Mucosa of stomach (tissue), 1 donor: ENCODE results near the gene GGT6.

Source experiments
- H3K27me3 ChIP-seq: one replicate; pipeline ENCODE4 v1.7.0; 2013; ENCODE audit warnings: mild to moderate bottlenecking, low read length; ENCODE audit not compliant: control insufficient read depth, insufficient read depth
- H3K36me3 ChIP-seq: one replicate; pipeline ENCODE4 v1.7.0; 2013; ENCODE audit warnings: low read length; ENCODE audit not compliant: control insufficient read depth, insufficient read depth
- H3K4me1 ChIP-seq: one replicate; pipeline ENCODE4 v1.7.0; 2013; ENCODE audit warnings: mild to moderate bottlenecking, low read length; ENCODE audit not compliant: control insufficient read depth, insufficient read depth
- H3K4me3 ChIP-seq: one replicate; pipeline ENCODE4 v1.7.0; 2013; ENCODE audit warnings: low read length
- H3K9ac ChIP-seq: one replicate; pipeline ENCODE4 v1.7.0; 2013; ENCODE audit warnings: mild to moderate bottlenecking, low read length, moderate library complexity
- H3K9me3 ChIP-seq: one replicate; pipeline ENCODE4 v1.7.0; 2013; ENCODE audit warnings: mild to moderate bottlenecking, low read length, moderate library complexity; ENCODE audit not compliant: control insufficient read depth
- donor health status: Pancreatic carcinoma.

GGT6 gene

DNA sequence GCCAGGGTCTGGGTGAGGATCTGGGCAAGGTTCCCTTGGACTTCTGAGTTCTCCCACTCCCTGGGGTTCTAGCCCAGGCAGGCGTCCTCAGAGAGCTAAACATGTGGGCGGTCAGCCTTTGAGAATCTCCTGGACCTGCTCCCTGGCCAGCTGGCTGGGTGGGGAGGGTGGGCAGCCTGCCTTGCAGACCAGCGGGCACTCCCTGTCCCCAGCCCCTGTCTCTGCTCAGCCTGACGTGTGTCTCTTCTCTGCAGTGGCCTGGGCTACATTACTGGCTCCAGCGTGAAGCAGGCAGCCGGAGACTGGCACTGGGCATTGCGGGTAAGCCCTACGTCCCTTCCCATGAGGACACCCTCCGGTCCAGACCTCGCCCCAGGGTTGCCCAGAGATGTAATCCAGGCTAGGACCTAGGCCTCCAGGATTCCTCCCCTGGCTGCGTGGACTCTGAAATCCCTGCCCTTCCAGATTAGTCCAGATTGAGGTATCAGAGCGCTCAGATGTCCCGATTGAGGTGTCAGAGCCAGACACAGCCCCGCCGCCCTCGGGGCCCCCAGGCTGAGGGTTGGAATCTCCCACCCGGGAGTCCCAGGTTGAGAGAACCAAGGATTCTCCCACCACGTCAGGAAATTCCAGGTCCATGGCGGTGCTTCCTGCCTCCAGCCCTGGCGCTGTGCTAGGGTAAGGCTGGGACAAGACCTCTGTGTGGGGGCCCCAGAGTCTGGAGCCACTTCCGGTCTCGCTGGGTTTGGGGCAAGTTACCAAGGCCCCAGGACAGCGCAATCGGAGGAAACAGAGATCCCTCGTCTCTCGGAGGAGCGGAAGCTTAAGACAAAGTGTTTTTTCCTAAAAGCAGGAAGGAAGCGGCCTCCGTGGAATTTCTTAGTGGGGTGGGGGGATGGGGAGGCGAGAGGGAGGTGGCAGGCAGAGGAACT, 29.3 kb downstream of the GGT6 start:
- no peaks in the 10 kb centered on the region for H3K36me3 ChIP-seq
- H3K9me3 ChIP-seq: no peaks in the 10 kb centered on the region
- no peak overlapping the region for H3K9ac ChIP-seq
- no peak overlapping the region for H3K4me3 ChIP-seq
- no peaks in the 10 kb centered on the region for H3K27me3 ChIP-seq
- H3K4me1 ChIP-seq: peaks cover 22% of the 10 kb centered on the region

DNA sequence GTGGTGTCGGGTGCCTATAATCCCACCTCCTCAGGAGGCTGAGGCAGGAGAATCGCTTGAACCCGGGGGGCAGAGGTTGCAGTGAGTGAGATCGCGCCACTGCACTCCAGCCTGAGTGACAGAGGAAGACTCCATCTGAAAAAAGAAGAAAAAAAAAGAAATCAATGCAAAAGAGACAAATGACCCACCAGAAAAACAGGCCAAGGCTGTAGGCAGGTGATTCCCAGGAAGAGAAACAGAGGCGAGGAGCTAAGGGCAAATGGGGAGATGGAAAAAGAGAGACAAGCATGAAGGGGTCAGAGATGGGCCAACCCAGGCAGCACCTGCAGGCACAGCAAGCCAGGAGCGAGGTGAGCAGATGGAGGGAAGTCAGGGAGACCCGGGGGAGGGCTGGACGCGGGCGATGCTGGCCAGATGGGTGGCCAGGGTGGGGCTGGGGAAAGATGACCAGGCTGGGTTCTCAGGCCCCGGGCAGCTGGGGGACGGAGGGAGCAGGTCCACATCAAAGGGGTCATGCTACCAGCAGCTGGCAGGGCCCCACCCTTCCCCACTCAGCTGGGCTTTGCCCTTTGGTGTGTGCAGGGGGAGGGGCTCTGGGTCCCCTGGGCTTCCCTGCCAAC, 30.7 kb downstream of the GGT6 start:
- Histone ChIP-seq H3K27me3 (no peaks in the 10 kb centered on the region), H3K36me3 (no peaks in the 10 kb centered on the region), H3K9me3 (no peaks in the 10 kb centered on the region), H3K4me1 (peaks cover 16% of the 10 kb centered on the region), H3K4me3 (no peak overlapping the region), H3K9ac (no peak overlapping the region)

DNA sequence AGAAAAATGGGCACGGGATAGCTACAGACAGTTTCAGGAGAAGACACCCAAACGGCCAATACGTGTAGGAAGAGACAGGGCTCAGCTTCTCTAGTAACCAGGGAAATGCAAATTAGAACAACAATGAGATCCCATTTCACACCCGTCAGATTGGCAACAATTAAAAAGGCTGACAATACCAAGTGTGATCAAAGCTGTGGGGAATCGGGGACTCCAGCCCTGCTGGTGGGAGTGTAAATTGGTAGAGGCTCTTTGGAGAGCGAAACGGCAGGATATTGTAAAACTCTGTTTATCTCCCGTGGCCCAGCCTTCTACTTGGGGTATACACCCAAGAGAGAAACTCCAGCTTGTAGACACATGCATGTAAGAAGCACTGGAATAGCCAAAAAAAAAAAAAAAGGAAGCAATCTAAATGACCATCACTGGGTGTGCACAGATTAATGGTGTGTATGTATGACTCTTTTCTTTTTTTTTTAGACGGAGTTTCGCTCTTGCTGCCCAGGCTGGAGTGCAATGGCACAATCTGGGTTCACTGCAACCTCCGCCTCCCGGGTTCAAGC, 32.7 kb downstream of the GGT6 start:
- Histone ChIP-seq H3K9me3 (no peaks in the 10 kb centered on the region), H3K36me3 (no peaks in the 10 kb centered on the region), H3K9ac (no peak overlapping the region), H3K4me3 (no peak overlapping the region), H3K4me1 (peaks cover 2% of the 10 kb centered on the region), H3K27me3 (no peaks in the 10 kb centered on the region)

DNA sequence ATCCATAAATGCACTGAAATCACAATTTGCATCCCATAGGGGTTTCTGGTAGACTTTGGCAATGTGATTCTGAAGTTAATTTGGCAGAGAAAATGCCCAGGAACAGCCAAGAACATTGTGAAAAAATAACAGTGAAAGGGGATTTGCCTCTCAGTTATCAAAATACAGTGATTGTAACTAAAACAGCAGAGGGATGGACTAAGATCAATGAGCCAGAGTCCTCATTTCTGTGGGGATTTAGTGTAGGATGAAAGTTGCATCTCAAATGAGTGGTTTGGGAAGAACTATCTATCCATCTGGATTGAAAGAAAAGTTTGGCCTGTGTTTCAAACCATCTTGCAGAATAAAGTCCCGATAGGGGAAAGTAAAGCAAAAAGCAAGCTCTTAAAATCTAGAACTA, 33.2 kb downstream of the GGT6 start:
- Histone ChIP-seq H3K9ac (no peak overlapping the region), H3K9me3 (no peaks in the 10 kb centered on the region), H3K36me3 (no peaks in the 10 kb centered on the region), H3K27me3 (no peaks in the 10 kb centered on the region), H3K4me3 (no peak overlapping the region), H3K4me1 (peaks cover 8% of the 10 kb centered on the region)

DNA sequence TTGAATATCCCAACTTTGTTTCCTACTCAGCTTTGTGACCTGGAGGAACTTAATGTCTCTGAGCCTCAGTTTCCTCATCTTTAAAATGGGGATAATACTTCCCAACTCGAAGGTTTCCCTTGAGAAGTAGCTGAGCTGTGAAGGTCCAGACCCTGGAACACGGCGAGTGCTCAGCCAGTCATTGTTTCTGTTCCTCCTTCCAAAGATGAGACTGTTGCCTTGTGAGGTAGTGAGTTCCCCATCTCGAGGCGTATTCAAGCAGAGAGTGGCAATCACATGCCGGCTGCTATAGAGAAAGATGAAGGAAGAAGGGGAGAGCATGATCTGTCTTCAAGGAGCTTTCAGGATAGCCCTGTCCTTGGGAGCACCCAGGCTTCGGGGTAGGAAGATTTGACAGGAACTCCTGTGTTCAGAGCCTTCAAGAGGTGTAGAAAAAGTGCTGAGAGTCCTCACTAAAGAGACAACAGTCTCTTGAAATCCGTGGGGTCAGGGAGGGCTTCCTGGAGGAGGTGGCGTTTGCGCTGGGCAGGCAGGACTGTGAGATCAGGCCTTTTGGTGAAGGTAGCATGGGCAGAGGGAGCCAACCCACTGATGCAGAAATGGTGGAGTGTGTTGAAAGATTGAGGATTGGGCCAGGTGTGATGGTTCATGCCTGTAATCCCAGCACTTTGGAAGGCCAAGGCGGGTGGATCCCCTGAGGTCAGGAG, 34.5 kb downstream of the GGT6 start:
- Histone ChIP-seq H3K4me1 (peaks cover 20% of the 10 kb centered on the region), H3K4me3 (no peak overlapping the region), H3K9me3 (no peaks in the 10 kb centered on the region), H3K27me3 (no peaks in the 10 kb centered on the region), H3K9ac (no peak overlapping the region), H3K36me3 (no peaks in the 10 kb centered on the region)

DNA sequence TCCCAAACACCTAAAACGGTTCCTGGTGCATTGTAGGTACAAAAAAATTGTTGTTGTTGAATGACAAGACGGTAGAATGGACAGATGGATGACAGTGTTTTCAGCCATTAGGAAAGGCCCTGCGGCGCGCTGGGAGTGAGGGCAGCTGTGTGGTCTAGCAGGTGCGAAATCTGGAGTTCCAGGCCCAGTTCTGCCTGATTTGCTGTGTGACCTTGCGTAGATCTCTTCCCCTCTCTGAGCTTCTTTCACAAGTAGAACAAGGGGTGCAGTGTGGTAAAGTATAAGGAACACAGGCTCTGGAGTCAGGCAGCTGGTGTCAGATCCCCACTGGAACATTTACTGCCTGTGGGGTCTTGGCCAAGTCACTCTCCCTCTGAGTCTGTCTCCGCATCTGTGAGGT, 36.4 kb downstream of the GGT6 start:
- H3K27me3 ChIP-seq: no peaks in the 10 kb centered on the region
- no peak overlapping the region for H3K4me3 ChIP-seq
- H3K9ac ChIP-seq: no peak overlapping the region
- H3K9me3 ChIP-seq: no peaks in the 10 kb centered on the region
- no peaks in the 10 kb centered on the region for H3K36me3 ChIP-seq
- peaks cover 39% of the 10 kb centered on the region for H3K4me1 ChIP-seq

DNA sequence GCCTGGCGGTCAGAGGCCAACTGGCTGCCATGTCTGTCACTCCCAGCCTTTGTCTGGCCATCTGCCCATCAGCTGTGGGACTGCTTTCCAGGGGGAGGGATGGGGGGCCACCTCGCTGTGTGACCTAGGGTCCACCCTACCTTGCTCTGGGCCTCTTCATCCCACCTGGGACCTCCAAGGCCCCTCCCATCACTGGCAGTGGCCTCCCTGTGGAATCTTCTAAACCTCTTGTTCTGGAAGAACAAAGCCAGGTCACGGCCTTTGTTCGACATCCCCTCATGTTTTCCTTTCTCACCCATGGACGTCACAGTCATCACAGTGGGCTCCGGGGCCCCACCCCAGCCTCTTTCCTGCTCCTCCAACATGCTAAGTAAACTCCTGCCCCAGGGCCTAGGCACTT, 37.7 kb downstream of the GGT6 start:
- Histone ChIP-seq H3K9me3 (no peaks in the 10 kb centered on the region), H3K4me1 (peaks cover 43% of the 10 kb centered on the region), H3K27me3 (no peaks in the 10 kb centered on the region), H3K4me3 (no peak overlapping the region), H3K36me3 (no peaks in the 10 kb centered on the region), H3K9ac (no peak overlapping the region)

DNA sequence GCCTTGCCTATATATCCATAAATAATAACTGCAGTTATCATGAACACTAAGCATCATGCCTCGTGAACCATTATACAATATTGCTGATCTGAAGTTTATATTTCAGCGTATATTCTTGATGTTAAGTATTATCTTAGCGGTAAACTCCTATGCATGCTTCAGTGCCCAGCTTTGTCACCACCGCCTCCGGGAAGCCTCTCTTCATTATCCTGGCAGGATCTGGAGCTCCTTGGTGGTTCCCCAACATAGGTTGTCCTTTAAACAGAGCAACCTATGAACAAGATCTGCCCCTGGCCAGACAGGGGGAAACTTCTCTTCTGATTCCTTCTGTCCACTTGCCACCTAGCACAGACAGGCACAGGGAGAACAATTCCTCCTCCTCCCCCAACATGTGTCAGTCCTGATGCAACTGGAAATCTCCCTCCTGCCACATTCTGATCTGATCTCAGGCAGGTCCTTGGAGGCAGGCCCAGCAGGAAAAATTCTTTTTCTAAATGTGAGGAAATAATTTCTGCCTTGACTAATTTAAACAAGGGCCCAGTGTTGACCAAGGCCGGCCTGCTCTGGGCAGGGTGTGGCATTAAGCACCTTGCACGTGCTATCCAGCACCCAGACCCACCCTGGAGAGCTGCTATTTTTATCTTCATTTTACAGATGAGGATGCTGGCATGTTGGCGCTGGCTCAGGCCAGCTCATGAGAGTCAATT, 39.3 kb downstream of the GGT6 start:
- no peak overlapping the region for H3K9ac ChIP-seq
- H3K36me3 ChIP-seq: no peaks in the 10 kb centered on the region
- no peak overlapping the region for H3K4me3 ChIP-seq
- no peaks in the 10 kb centered on the region for H3K27me3 ChIP-seq
- H3K4me1 ChIP-seq: peaks cover 43% of the 10 kb centered on the region
- no peaks in the 10 kb centered on the region for H3K9me3 ChIP-seq

DNA sequence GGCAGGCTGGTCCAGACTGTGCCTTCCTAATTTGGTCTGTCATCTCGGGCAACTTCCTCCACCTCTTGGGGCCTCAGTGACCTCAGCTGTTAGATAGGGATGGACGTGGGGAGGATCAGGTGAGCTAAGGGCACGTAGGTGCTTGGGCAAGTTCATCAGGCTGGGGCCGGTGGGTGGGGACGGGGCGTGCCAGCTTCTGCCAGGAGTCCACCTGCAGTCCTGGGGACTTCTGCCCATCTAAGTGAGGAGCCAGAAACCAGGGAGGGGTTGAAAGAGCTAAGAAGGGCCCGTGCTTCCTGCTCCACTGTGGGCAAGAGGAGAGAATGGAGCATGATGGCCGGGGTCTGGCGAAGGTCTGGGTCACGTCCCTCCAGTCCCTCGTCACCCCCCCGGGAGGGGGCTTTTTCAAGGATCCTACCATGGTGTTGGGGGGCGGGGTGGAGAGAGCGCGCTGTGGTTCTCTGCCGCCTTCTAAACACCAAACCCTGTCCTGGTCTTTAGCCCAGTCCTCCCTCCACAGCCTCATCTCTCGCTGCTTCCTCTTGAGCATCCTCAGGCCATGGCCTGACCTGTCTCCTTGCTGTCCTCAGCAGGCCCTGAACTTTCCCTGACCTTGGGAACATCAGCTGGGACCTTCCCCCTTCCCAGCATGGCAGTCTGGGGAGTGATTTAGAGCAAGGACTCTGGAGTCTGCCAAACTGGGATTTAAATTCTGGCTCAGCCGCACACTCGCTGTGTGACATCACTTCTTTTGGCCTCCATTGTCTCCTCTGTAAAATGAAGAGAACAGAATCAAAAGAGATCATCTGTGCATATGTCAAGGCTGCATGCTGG, 40.1 kb downstream of the GGT6 start:
- Histone ChIP-seq H3K36me3 (no peaks in the 10 kb centered on the region), H3K9me3 (no peaks in the 10 kb centered on the region), H3K9ac (peak overlapping the region; percentile 24), H3K4me1 (peaks cover 49% of the 10 kb centered on the region), H3K4me3 (no peak overlapping the region), H3K27me3 (no peaks in the 10 kb centered on the region)

DNA sequence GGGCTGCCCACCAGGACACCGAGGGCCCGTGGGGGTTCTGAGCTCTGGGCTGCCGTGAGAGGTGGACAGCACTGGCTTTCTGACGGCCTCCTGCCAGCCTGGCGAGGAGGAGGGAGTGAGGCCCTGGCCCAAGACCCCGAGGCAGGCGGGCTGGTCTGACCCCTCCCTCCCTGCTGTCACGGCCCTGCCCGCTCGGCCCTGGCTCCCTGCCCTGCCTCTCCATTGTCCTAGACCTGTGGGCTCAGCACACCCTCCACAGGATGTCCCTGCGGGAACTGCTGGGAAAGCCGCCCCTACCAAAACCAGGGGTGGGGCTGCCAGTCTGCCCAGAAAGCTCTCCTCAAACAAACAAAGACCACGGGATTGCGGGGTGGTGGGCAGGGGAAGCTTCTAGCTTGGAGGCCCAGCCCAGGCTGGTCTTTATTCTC, 41.0 kb downstream of the GGT6 start:
- Histone ChIP-seq H3K27me3 (no peaks in the 10 kb centered on the region), H3K9me3 (no peaks in the 10 kb centered on the region), H3K9ac (peak overlapping the region; percentile 48), H3K4me3 (no peak overlapping the region), H3K36me3 (no peaks in the 10 kb centered on the region), H3K4me1 (peaks cover 58% of the 10 kb centered on the region)

DNA sequence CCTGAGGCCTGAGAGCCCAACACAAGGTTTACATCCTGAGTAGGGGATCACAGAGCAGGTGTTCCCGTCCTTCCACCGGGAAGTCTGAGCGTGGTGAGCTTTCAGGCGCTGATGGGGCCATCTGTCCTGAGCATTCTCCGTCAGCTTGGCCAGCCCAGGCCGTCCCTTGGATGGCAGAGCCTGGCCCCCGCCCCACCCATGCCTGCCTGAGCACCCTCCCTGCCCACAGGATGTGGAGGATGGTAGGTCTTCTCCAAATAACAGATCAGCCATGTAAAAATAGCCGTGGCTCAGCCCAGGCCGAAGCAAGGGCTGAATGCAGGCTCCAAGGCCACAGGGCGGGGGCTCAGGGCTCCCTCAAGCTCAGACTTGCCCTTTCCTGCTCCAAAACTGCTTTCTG, 41.5 kb downstream of the GGT6 start:
- no peak overlapping the region for H3K4me3 ChIP-seq
- H3K9me3 ChIP-seq: no peaks in the 10 kb centered on the region
- H3K4me1 ChIP-seq: peaks cover 63% of the 10 kb centered on the region
- H3K27me3 ChIP-seq: no peaks in the 10 kb centered on the region
- H3K36me3 ChIP-seq: no peaks in the 10 kb centered on the region
- peak overlapping the region; percentile 48 for H3K9ac ChIP-seq
